OCI-LY1 (cell line): Measurements from ENCODE around the gene TRDMT1.

ENCODE experiments used
- H2AFZ ChIP-seq: fragments of 200-600 bp; sonication (generic), shearing (Covaris generic); 2 replicates; pipeline ENCODE4 v1.6.0; 2014; ENCODE audit warnings: antibody characterized with exemption, mild to moderate bottlenecking, low read length
- H3F3A ChIP-seq: fragments of 200-600 bp; sonication (generic), shearing (Covaris generic); 2 replicates; pipeline ENCODE4 v1.6.0; 2014; ENCODE audit warnings: mild to moderate bottlenecking, antibody characterized with exemption, low read length, moderate library complexity; ENCODE audit not compliant: insufficient read depth
- H3K27ac ChIP-seq: fragments of 200-600 bp; sonication (generic); 2 replicates; pipeline ENCODE4 v1.5.1; 2014; ENCODE audit warnings: low read length, mixed run types, mild to moderate bottlenecking, low read depth; ENCODE audit not compliant: poor library complexity, severe bottlenecking
- H3K27me3 ChIP-seq: fragments of 200-600 bp; sonication (generic); 2 replicates; pipeline ENCODE4 v1.6.0; 2014; ENCODE audit warnings: antibody characterized with exemption, mild to moderate bottlenecking, low read length, moderate library complexity; ENCODE audit not compliant: insufficient read depth
- H3K36me3 ChIP-seq: fragments of 200-600 bp; sonication (generic); 2 replicates; pipeline ENCODE4 v1.6.1; 2014; ENCODE audit warnings: mild to moderate bottlenecking, antibody characterized with exemption, low read length, moderate library complexity, mixed read lengths; ENCODE audit not compliant: insufficient read depth
- H3K4me1 ChIP-seq: fragments of 200-600 bp; sonication (generic); 2 replicates; pipeline ENCODE4 v1.5.1; 2014; ENCODE audit warnings: mild to moderate bottlenecking, low read length, moderate library complexity; ENCODE audit not compliant: insufficient read depth, severe bottlenecking
- H3K4me2 ChIP-seq: fragments of 200-600 bp; sonication (generic), shearing (Covaris generic); 2 replicates; pipeline ENCODE4 v1.6.1; 2014; ENCODE audit warnings: low read length
- H3K4me3 ChIP-seq: fragments of 200-600 bp; sonication (generic); 2 replicates; pipeline ENCODE4 v1.5.1; 2014; ENCODE audit warnings: low read length, low read depth, mild to moderate bottlenecking, mixed read lengths; ENCODE audit not compliant: poor library complexity, severe bottlenecking
- H3K79me2 ChIP-seq: fragments of 200-600 bp; shearing (Covaris generic); 2 replicates; pipeline ENCODE4 v1.6.1; 2016; ENCODE audit warnings: mixed run types, low read length, mixed read lengths; ENCODE audit not compliant: insufficient read depth
- H3K9ac ChIP-seq: fragments of 200-600 bp; sonication (generic), shearing (Covaris generic); 2 replicates; pipeline ENCODE4 v1.6.1; 2014; ENCODE audit warnings: mild to moderate bottlenecking, low read length, mixed read lengths
- H3K9me2 ChIP-seq: fragments of 200-600 bp; sonication (generic), shearing (Covaris generic); 2 replicates; pipeline ENCODE4 v1.6.1; 2014; ENCODE audit warnings: low read depth, mild to moderate bottlenecking, low read length, mixed read lengths
- H3K9me3 ChIP-seq: fragments of 200-600 bp; shearing (Covaris generic); 2 replicates; pipeline ENCODE4 v1.6.1; 2014; ENCODE audit warnings: low read length, mixed read lengths
- H4K20me1 ChIP-seq: fragments of 200-600 bp; sonication (generic), shearing (Covaris generic); 2 replicates; pipeline ENCODE4 v1.6.0; 2016; ENCODE audit warnings: mild to moderate bottlenecking, low read length; ENCODE audit not compliant: insufficient read depth
- CTCF ChIP-seq: fragments of 200-600 bp; sonication (generic), shearing (Covaris generic); IDR thresholded peaks from 2 replicates; pipeline ENCODE4 v1.5.1; 2017; ENCODE audit warnings: mild to moderate bottlenecking, antibody characterized with exemption, low read length, moderate library complexity, mixed read lengths
- EZH2 ChIP-seq: fragments of 200-600 bp; sonication (generic), shearing (Covaris generic); IDR thresholded peaks from 2 replicates; pipeline ENCODE4 v1.8.0; 2017; ENCODE audit warnings: borderline replicate concordance, mixed run types, mild to moderate bottlenecking, antibody characterized with exemption, low read length, moderate library complexity, mixed read lengths

The TRDMT1 gene

GRCh38 chr10:17113346-17113745 lies 88.1 kb downstream of the TRDMT1 start:
- Histone ChIP-seq H3K9me3 (no peaks in the 10 kb centered on the region), H3K4me2 (no peak overlapping the region), H3K4me1 (no peaks in the 10 kb centered on the region), H3K27me3 (no peaks in the 10 kb centered on the region), H2AFZ (no peak overlapping the region), H3F3A (no peaks in the 10 kb centered on the region), H3K9me2 (no peaks in the 10 kb centered on the region), H3K36me3 (no peaks in the 10 kb centered on the region), H3K79me2 (no peaks in the 10 kb centered on the region), H3K9ac (no peak overlapping the region), H4K20me1 (no peaks in the 10 kb centered on the region), H3K27ac (no peak overlapping the region), H3K4me3 (no peak overlapping the region)
- TF ChIP-seq CTCF (no peak), EZH2 (no peak)

- no peak overlapping the region for H3K4me2 ChIP-seq
- no peaks in the 10 kb centered on the region for H3K27me3 ChIP-seq
- no peaks in the 10 kb centered on the region for H3F3A ChIP-seq
- H3K9me3 ChIP-seq, result no peaks in the 10 kb centered on the region
- no peaks in the 10 kb centered on the region for H3K79me2 ChIP-seq
- no peak overlapping the region for H3K4me3 ChIP-seq
- no peak overlapping the region for H2AFZ ChIP-seq
- no peak for TF ChIP-seq CTCF
- no peak for TF ChIP-seq EZH2
- no peak overlapping the region for H3K9ac ChIP-seq
- no peaks in the 10 kb centered on the region for H4K20me1 ChIP-seq
- no peaks in the 10 kb centered on the region for H3K9me2 ChIP-seq
- H3K4me1 ChIP-seq, result no peaks in the 10 kb centered on the region
- no peak overlapping the region for H3K27ac ChIP-seq
- H3K36me3 ChIP-seq, result no peaks in the 10 kb centered on the region
Measured at GRCh38 chr10:17112566-17112965, 88.9 kb downstream of the TRDMT1 start.

- Histone ChIP-seq H3K27ac (no peak overlapping the region), H2AFZ (no peak overlapping the region)
- TF ChIP-seq EZH2 (no peak), CTCF (no peak)
Measured at GRCh38 chr10:17109475-17110207, 91.8 kb downstream of the TRDMT1 start.

More at GRCh38 chr10:17109475-17110207, 91.8 kb downstream of the TRDMT1 start:
- Histone ChIP-seq H3K4me1 (no peaks in the 10 kb centered on the region), H3K9me2 (no peaks in the 10 kb centered on the region), H3F3A (no peaks in the 10 kb centered on the region), H3K9ac (no peak overlapping the region), H3K79me2 (no peaks in the 10 kb centered on the region), H4K20me1 (no peaks in the 10 kb centered on the region), H3K4me3 (no peak overlapping the region), H3K4me2 (no peak overlapping the region), H3K36me3 (no peaks in the 10 kb centered on the region), H3K9me3 (no peaks in the 10 kb centered on the region), H3K27me3 (no peaks in the 10 kb centered on the region)
